ENCODE results near the gene LGR5. TPM values are rescaled to one million over a fixed set of nuclear protein-coding genes. Genes with fewer than 3 reads are reported as not detected.

The LGR5 gene
- total RNA-seq, 1 donor from 2014 or later: 0.54 TPM

GRCh38 chr12:71430756-71431155 lies 8.8 kb upstream of the LGR5 start:
- Mint-ChIP-seq H3K4me1 (peaks cover 7% of the 10 kb centered on the region), H3K27ac (no peak overlapping the region), H3K27me3 (ENCODE audit: low read depth) (peaks cover 30% of the 10 kb centered on the region), H3K36me3 (no peaks in the 10 kb centered on the region), H3K9me3 (peaks cover 19% of the 10 kb centered on the region), H3K4me3 (no peak overlapping the region)
- TF ChIP-seq CTCF (IDR thresholded peaks at IDR 0.05; ENCODE audit: unreplicated experiment): no peak
- no peak for DNase-seq (ENCODE audit: low spot score in 2 of 2, unreplicated experiment in 2 of 2)

DNA sequence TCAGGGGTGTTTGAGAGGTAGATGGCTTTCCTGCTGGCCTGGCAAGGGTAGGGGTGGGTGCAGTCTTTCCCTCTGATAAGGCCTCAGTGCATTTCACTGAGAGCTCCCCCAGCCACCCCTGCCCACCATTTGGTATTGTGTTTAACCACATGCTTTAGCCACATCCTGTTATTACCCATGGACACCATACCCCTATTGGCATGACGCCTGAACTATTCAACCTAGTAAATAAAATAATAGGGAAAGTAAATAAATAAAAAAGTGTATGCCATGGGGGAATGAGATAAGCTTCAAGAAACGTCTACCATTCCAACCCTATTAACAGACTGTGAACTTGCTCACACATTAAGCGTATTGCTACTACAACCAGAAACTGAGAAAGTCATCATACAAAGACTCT lies 7.6 kb upstream of the LGR5 start:
- DNase-seq (ENCODE audit: low spot score in 2 of 2, unreplicated experiment in 2 of 2): no peak
- Mint-ChIP-seq H3K36me3 (no peaks in the 10 kb centered on the region), H3K27me3 (ENCODE audit: low read depth) (peaks cover 32% of the 10 kb centered on the region), H3K4me3 (no peak overlapping the region), H3K4me1 (peaks cover 5% of the 10 kb centered on the region), H3K27ac (no peak overlapping the region), H3K9me3 (peaks cover 25% of the 10 kb centered on the region)
- no peak for TF ChIP-seq CTCF (IDR thresholded peaks at IDR 0.05; ENCODE audit: unreplicated experiment)

DNA sequence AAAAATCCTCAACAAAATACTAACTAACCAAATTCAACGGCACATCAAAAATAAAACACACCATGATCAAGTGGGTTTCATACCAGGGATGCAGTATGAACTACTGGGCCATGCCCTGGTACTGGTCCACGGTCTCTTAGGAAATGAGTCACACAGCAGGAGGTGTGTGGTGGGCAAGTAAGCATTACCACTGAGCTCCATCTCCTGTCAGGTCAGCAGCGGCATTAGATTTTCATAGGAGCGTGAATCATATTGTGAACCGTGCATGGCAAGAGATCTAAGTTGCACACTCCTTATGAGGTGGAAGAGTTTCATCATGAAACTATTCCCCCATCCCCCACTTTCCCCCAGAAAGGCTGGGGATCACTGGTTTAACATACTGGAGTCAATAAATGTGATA lies 6.7 kb upstream of the LGR5 start:
- Mint-ChIP-seq H3K27me3 (ENCODE audit: low read depth) (peaks cover 41% of the 10 kb centered on the region), H3K27ac (no peak overlapping the region), H3K4me1 (peaks cover 5% of the 10 kb centered on the region), H3K9me3 (peaks cover 31% of the 10 kb centered on the region), H3K36me3 (no peaks in the 10 kb centered on the region), H3K4me3 (no peak overlapping the region)
- DNase-seq (ENCODE audit: low spot score in 2 of 2, unreplicated experiment in 2 of 2): no peak
- TF ChIP-seq CTCF (IDR thresholded peaks at IDR 0.05; ENCODE audit: unreplicated experiment): no peak

DNA sequence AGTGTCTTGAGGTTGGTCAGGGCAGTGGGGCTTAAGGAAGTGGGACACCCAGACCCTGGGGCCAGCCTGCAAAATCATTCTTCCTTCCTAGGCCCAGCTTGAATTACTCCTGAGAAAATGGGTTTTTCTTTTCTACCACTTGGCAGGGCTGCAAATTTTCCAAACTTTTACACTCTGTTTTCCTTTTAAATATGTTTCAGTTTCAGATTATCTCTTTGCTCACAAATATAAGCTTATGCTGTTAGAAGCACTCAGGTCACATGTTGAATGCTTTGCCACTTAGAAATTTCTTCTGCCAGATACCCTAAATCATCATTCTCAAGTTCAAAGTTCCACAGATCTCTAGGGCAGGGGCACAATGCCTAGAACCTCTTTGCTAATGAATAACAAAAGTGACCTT lies 2.9 kb upstream of the LGR5 start:
- peaks cover 75% of the 10 kb centered on the region for H3K27me3 Mint-ChIP-seq (ENCODE audit: low read depth)
- no peak overlapping the region for H3K27ac Mint-ChIP-seq
- no peak for TF ChIP-seq CTCF (IDR thresholded peaks at IDR 0.05; ENCODE audit: unreplicated experiment)
- DNase-seq (ENCODE audit: low spot score in 2 of 2, unreplicated experiment in 2 of 2): no peak
- peaks cover 25% of the 10 kb centered on the region for H3K4me1 Mint-ChIP-seq
- H3K9me3 Mint-ChIP-seq: peaks cover 31% of the 10 kb centered on the region
- H3K36me3 Mint-ChIP-seq: no peaks in the 10 kb centered on the region
- H3K4me3 Mint-ChIP-seq: no peak overlapping the region

- peaks cover 26% of the 10 kb centered on the region for H3K9me3 Mint-ChIP-seq
- H3K4me1 Mint-ChIP-seq: peaks cover 26% of the 10 kb centered on the region
- H3K27ac Mint-ChIP-seq: no peak overlapping the region
- H3K36me3 Mint-ChIP-seq: no peaks in the 10 kb centered on the region
- H3K4me3 Mint-ChIP-seq: peak overlapping the region; percentile 72
- DNase-seq (ENCODE audit: low spot score in 2 of 2, unreplicated experiment in 2 of 2): no peak
- H3K27me3 Mint-ChIP-seq (ENCODE audit: low read depth): peaks cover 85% of the 10 kb centered on the region
- TF ChIP-seq CTCF (IDR thresholded peaks at IDR 0.05; ENCODE audit: unreplicated experiment): no peak
These were observed 782 bp upstream of the LGR5 start for GRCh38 chr12:71438670-71439361.

GRCh38 chr12:71439362-71439612 lies 311 bp upstream of the LGR5 start:
- H3K27ac Mint-ChIP-seq: no peak overlapping the region
- DNase-seq (ENCODE audit: low spot score in 2 of 2, unreplicated experiment in 2 of 2): no peak

More at GRCh38 chr12:71439362-71439612, 311 bp upstream of the LGR5 start:
- H3K4me3 Mint-ChIP-seq: peak overlapping the region; percentile 72
- peaks cover 80% of the 10 kb centered on the region for H3K27me3 Mint-ChIP-seq (ENCODE audit: low read depth)
- TF ChIP-seq CTCF (IDR thresholded peaks at IDR 0.05; ENCODE audit: unreplicated experiment): no peak
- H3K9me3 Mint-ChIP-seq: peaks cover 22% of the 10 kb centered on the region
- H3K4me1 Mint-ChIP-seq: peaks cover 26% of the 10 kb centered on the region
- H3K36me3 Mint-ChIP-seq: no peaks in the 10 kb centered on the region
